Measurements from ENCODE around the gene DISC1. TPM values are rescaled to one million over a fixed set of nuclear protein-coding genes. Genes with fewer than 3 reads are reported as not detected.

The DISC1 gene
- total RNA-seq, 2 donors from 2014 or later, result 4.0 to 8.8 TPM

DNA sequence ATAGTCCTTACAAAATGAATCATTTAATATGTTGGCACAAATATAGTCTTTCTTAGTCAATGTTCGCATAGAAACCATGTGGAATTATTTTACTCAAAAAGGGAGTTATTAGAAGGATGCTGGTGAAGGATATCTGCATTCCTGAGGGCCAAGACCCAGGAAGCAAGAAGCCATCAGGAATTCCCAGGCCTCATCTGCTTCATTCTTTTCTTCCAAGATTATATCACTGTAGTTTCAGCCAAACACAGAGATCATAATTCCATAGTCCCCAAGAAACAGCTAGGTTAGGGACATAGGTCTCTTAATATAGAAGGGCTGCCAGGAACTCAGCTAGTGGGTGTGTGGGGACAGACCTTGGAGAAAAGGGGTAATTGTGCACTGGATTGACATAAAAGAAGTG lies 28.6 kb upstream of the DISC1 start:
- H3K36me3 Mint-ChIP-seq, result no peaks in the 10 kb centered on the region
- H3K4me1 Mint-ChIP-seq (ENCODE audit: low read depth in 2 of 2), result no peaks in the 10 kb centered on the region
- DNase-seq (ENCODE audit: low spot score), result no peak
- H3K9me3 Mint-ChIP-seq, result no peaks in the 10 kb centered on the region
- H3K4me3 Mint-ChIP-seq, result no peak overlapping the region
- no peaks in the 10 kb centered on the region for H3K27me3 Mint-ChIP-seq
- ATAC-seq, result no peak
- H3K27ac Mint-ChIP-seq, result no peak overlapping the region

DNA sequence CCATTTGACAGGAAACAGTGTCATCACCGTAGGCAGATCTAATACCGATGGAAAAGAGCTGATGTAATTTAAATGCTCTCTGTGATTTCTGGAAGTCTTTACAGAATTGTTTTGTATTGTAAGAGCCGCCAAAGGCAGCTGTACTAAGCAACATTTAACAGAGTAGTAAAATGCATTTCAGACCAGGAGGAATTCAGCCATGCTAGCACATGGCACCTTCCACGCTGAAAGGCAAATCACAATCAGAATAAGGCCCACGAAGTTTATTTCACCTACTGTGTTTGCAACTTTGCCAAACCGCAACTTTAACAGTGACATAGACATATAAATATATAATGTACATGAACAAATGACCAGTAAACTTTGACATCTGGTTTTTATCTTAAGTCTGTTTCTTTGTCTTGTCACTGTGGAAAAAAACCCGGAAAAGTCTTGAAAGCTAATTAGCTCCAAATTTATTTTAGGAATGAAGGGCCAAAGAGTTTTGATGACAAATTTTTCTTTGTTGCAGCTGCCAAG lies 26.1 kb upstream of the DISC1 start:
- no peak for DNase-seq (ENCODE audit: low spot score)
- H3K4me3 Mint-ChIP-seq, result no peak overlapping the region
- no peaks in the 10 kb centered on the region for H3K9me3 Mint-ChIP-seq
- no peak for ATAC-seq
- H3K27me3 Mint-ChIP-seq, result no peaks in the 10 kb centered on the region
- no peak overlapping the region for H3K27ac Mint-ChIP-seq
- peaks cover 12 to 14% of the 10 kb centered on the region in 2 donors for H3K4me1 Mint-ChIP-seq (ENCODE audit: low read depth in 2 of 2)
- no peaks in the 10 kb centered on the region for H3K36me3 Mint-ChIP-seq

DNA sequence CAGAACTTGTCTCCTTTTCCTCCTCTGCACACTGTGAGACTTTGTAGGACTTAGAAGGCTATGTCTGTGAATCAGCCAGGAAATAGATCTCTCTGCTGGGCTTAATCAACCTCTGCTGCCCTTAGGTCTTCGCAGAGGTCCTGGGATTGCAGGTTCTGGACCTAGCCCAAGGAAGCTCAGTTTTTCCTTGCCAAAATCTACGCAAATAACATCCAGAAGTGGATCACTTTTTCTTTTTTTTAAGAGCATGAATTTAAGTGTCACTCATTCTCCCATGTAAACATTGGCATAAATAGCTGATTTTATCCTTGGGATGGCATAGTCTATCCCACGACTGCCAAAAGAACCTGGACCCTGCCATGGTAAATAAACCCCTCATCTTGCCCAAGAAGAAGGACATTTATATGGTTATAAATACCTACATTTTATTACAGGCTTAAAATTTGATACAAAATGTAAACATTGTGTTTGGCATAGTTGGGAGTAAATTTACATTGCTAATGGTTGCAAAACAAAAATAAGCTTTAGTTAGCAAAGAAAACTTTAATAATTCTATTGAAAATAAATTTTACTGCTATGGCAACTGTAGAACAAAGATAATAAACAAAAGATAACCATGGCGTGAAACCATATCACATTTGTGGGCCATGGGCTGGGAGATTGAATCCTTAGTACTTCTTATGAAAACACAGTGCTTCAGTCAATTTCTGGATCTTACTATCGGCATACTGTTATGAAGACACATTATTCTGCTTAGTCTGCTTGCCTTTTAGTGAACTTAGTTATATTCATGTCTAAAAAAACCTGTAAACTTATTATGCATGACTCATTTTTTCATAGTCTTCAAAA lies 24.5 kb upstream of the DISC1 start:
- H3K4me3 Mint-ChIP-seq, result no peak overlapping the region
- no peak overlapping the region for H3K27ac Mint-ChIP-seq
- H3K27me3 Mint-ChIP-seq, result no peaks in the 10 kb centered on the region
- peaks cover 15 to 19% of the 10 kb centered on the region in 2 donors for H3K4me1 Mint-ChIP-seq (ENCODE audit: low read depth in 2 of 2)
- no peaks in the 10 kb centered on the region for H3K36me3 Mint-ChIP-seq
- no peak for DNase-seq (ENCODE audit: low spot score)
- H3K9me3 Mint-ChIP-seq, result no peaks in the 10 kb centered on the region
- no peak for ATAC-seq

DNA sequence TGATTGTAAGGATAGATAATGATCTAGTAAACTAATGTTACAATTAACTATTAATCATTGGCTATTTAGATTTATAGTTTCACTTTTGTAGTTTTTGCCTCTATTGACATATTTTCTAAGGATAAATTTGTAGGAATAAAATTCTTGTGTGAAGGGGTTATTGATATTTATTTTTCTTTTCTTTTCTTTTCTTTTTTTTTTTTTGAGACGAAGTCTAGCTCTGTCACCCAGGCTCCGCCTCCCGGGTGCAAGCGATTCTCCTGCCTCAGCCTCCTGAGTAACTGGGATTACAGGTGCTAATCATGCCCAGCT lies 24.0 kb upstream of the DISC1 start:
- DNase-seq (ENCODE audit: low spot score), result no peak
- no peak for ATAC-seq
- Mint-ChIP-seq H3K27ac (no peak overlapping the region), H3K4me1 (ENCODE audit: low read depth in 2 of 2) (peaks cover 18 to 24% of the 10 kb centered on the region in 2 donors), H3K4me3 (no peak overlapping the region), H3K9me3 (no peaks in the 10 kb centered on the region), H3K27me3 (no peaks in the 10 kb centered on the region), H3K36me3 (no peaks in the 10 kb centered on the region)

DNA sequence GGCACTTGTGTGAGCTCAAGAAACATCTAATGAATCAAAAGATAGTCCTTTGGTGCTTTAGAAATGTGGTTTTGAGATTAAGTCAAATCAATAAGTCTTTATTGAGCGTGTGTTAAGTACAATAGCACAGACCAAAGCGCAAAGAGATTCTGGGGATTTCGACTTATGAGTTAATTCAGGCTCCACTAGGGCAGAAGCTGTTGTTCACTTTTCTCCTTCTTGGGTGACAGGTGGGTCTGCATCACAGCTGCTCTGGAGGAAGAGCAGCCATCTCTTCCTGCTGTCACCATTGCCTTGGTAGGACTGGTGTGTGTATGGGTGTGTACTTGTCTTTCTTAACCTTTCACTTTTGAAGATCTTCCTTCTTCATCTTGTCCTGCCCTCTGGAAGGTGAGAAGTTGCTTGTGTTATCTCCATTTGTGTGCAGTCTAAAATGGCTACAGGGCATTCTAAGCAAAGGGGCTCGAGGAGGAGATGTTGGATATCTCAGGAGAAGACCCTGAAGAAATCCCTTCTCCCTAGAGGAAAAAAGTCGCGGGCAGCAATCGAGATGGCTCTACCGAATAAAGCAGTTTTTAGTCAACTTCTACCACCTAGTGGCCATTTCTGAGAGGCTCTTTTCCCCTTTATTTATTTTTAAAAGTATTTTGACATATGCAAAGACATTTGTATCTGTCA lies 22.9 kb upstream of the DISC1 start:
- Mint-ChIP-seq H3K27ac (peak overlapping the region; percentile 69 to 80), H3K4me1 (ENCODE audit: low read depth in 2 of 2) (peaks cover 18 to 24% of the 10 kb centered on the region in 2 donors), H3K9me3 (no peaks in the 10 kb centered on the region), H3K27me3 (no peaks in the 10 kb centered on the region), H3K36me3 (no peaks in the 10 kb centered on the region), H3K4me3 (peak overlapping the region; percentile 80)
- ATAC-seq (peak; percentile 75 to 77), DNase-seq (ENCODE audit: low spot score) (no peak)

DNA sequence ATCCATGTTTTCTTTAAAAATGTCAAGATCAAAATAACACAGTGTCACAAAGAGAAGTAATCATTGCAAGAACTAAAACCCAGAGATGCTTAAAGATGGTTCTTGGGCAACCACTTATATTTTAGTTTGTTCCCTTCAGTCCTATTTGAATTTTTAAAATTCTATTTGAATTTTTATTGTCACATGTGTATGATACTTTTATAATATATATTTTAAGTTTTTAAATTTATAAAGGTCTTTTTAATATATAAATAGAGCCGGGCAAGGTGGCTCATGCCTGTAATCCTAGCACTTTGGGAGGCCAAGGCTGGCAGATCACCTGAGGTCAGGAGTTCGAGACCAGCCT lies 22.3 kb upstream of the DISC1 start:
- H3K4me3 Mint-ChIP-seq, result peak overlapping the region; percentile 80
- ATAC-seq (no peak), DNase-seq (ENCODE audit: low spot score) (no peak)
- H3K9me3 Mint-ChIP-seq, result no peaks in the 10 kb centered on the region
- peaks cover 18 to 24% of the 10 kb centered on the region in 2 donors for H3K4me1 Mint-ChIP-seq (ENCODE audit: low read depth in 2 of 2)
- no peaks in the 10 kb centered on the region for H3K27me3 Mint-ChIP-seq
- no peaks in the 10 kb centered on the region for H3K36me3 Mint-ChIP-seq
- H3K27ac Mint-ChIP-seq, result peak overlapping the region; percentile 69 to 80

DNA sequence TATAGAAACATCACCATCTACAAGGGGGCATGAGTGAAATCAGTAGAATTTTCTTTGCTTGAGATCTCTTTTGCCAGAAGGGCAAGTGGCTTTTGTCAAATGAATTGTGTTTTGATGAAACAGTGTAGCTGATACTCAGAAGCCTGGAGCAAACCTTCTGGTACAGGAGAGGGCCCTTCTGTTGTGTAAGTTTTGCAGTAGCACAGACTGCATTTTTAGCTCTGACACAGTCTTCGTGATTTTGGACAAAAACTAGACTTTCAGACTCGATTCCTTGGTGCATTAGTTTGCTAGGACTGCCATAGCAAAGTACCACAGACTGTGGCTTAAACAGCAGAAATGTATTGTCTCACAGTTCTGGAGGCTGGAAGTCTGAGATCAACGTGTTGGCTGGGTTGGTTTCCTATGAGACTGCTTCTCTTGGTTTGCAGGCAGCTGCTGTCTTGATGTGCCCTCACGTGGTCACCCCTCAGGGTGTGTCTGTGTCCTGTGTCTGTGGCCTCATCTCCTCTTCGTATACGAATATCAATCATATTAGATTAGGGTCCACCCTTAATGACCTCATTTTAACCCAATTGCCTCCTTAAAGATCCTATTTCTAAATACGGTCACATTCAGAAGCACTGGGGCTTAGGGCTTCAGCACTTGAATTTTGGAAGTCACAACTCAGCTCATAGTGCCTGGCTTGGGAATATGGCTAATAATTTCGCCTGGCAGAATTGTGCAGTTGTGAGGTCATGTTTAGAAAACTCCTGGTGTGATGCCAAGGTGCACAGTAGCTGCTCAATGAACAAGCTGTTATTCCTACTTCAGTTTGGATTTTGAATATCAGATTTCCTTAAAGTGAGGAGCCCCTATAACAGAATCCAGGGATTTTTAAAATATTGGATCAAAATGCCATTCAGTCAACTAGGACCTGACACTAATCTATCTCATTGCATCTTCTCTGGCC lies 21.2 kb upstream of the DISC1 start:
- no peak for ATAC-seq

DNA sequence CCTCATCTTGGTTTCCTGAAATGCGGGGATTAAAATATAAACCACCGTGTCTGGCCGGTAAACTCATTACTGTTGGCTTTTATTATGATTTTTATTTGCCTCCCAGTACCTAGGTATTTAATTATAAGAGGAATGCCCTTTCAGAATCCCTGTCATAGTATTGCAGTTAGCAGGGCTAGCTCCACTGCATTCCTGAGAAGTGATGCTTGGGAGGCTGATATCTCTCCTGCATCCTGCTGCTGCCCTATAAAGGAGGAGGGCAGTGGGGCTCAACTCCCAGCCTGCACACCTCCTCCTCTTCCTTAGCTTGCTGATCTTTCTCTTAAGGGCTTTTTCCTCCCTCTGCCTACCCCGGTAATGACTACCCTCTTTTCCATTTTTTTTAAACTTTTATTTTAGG lies 19.9 kb upstream of the DISC1 start:
- Mint-ChIP-seq H3K9me3 (no peaks in the 10 kb centered on the region), H3K4me1 (ENCODE audit: low read depth in 2 of 2) (peaks cover 29 to 37% of the 10 kb centered on the region in 2 donors), H3K36me3 (peaks cover 12% of the 10 kb centered on the region), H3K4me3 (no peak overlapping the region), H3K27me3 (no peaks in the 10 kb centered on the region), H3K27ac (no peak overlapping the region)
- ATAC-seq, result no peak
- DNase-seq (ENCODE audit: low spot score), result no peak

More for the DNA sequence above, 21.2 kb upstream of the DISC1 start:
- H3K27ac Mint-ChIP-seq, result peak overlapping the region in 1 of 2 donors; percentile 28
- H3K4me3 Mint-ChIP-seq, result peak overlapping the region; percentile 6
- H3K9me3 Mint-ChIP-seq, result no peaks in the 10 kb centered on the region
- peaks cover 18 to 24% of the 10 kb centered on the region in 2 donors for H3K4me1 Mint-ChIP-seq (ENCODE audit: low read depth in 2 of 2)
- no peaks in the 10 kb centered on the region for H3K27me3 Mint-ChIP-seq
- no peak for DNase-seq (ENCODE audit: low spot score)
- H3K36me3 Mint-ChIP-seq, result no peaks in the 10 kb centered on the region

DNA sequence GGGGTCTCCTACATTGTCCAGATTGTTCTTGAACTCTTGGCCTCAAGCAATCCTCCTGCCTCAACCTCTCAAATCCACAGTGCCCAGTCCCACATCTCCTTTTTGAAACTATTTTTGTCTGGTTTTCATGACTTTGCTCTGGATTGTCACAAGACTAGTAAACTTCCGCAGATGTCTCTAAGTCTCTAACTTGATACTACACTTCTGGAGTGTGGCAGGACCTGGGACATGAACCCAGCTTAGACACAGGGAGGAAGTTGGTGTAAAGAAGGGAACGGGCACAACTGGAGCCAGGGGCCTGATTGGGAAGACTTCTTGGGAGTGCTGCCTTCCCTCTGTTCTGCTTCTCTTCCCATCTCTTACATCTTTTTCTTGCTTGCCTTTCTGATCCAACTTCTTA lies 16.2 kb upstream of the DISC1 start:
- H3K36me3 Mint-ChIP-seq, result peaks cover 27% of the 10 kb centered on the region
- ATAC-seq, result no peak
- peaks cover 3% of the 10 kb centered on the region for H3K9me3 Mint-ChIP-seq
- no peak for DNase-seq (ENCODE audit: low spot score)
- no peaks in the 10 kb centered on the region for H3K27me3 Mint-ChIP-seq
- H3K27ac Mint-ChIP-seq, result peak overlapping the region; percentile 81 to 82
- H3K4me1 Mint-ChIP-seq (ENCODE audit: low read depth in 2 of 2), result peaks cover 51 to 57% of the 10 kb centered on the region in 2 donors
- H3K4me3 Mint-ChIP-seq, result no peak overlapping the region

DNA sequence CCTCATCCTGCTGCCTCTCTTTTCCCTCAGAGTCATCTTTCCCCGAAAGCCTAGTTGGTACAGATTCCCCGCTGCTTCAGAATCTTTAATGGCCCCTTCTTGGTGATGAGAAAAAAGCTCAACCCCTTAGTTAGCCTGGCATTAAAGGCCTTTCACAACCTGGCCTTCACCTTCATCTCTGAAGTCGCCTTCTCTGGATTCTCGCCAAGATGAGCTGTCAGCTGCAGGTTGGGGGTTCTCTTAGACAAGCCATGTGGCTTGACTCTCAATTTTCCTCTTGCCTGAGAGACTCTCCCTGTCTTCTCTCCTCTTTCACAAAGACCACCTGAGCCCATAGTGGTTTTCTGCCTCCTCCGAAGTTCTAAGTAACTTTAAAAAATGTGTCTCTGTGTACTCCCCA lies 15.5 kb upstream of the DISC1 start:
- H3K4me3 Mint-ChIP-seq, result peak overlapping the region; percentile 73
- peaks cover 3% of the 10 kb centered on the region for H3K9me3 Mint-ChIP-seq
- H3K36me3 Mint-ChIP-seq, result peaks cover 27% of the 10 kb centered on the region
- no peaks in the 10 kb centered on the region for H3K27me3 Mint-ChIP-seq
- H3K4me1 Mint-ChIP-seq (ENCODE audit: low read depth in 2 of 2), result peaks cover 48 to 56% of the 10 kb centered on the region in 2 donors
- peak overlapping the region; percentile 81 to 82 for H3K27ac Mint-ChIP-seq
- DNase-seq (ENCODE audit: low spot score) (no peak), ATAC-seq (no peak)

DNA sequence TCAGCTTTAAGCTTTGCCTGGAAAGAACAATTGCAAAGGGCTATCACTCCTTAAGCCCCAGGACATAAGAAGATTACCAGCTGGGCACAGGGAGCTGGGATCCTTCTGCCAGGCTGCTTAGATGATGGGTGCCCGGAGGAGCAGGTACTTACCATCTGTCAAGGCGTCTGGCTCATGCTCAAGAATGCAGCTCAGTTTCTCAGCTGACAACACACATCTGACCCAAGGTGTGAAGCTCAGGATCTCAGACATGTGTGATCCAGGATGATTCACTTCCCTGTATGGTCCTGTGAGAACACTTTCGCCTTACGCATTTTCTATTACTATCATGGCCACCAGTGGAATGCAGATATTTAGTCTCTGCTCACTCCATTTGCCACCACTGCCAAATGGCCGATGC lies 14.7 kb upstream of the DISC1 start:
- Mint-ChIP-seq H3K27ac (peak overlapping the region; percentile 81 to 82), H3K36me3 (peaks cover 31% of the 10 kb centered on the region), H3K27me3 (no peaks in the 10 kb centered on the region), H3K4me1 (ENCODE audit: low read depth in 2 of 2) (peaks cover 49 to 53% of the 10 kb centered on the region in 2 donors), H3K4me3 (peak overlapping the region; percentile 73), H3K9me3 (peaks cover 3% of the 10 kb centered on the region)
- DNase-seq (ENCODE audit: low spot score), result no peak
- ATAC-seq, result peak; percentile 80 to 81

DNA sequence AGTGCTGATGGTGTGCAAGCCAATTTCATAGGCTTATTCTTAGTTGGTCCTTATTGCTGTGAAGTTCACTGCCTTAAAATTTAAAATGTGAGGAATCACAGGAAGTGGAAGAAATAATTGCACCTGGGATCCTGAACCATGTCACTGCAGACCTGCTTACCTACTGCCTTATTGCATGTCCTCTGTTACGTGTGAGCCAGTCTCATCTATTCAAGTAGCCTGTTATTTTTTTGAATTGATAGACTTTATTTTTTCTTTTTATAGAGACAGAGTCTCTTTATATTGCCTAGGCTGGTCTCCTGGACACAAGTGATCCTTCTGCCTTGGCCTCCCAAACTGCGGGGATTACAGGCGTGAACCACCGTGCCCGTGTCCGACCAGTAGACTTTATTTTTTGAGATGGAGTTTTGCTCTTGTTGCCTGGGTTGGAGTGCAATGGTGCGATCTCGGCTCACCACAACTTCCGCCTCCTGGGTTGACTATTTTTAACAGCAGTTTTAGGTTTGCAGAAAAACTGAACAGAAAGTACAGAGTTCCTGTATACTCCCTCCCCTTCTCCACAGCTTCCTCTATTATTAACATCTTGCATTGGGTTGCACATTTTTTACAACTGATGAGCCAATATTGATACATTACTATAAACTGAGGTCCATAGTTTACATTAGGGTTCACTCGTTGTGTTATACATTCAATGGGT lies 14.0 kb upstream of the DISC1 start:
- ATAC-seq (peak; percentile 88 to 93), DNase-seq (ENCODE audit: low spot score) (peak; percentile 79)
- no peaks in the 10 kb centered on the region for H3K27me3 Mint-ChIP-seq
- H3K27ac Mint-ChIP-seq, result peak overlapping the region; percentile 81 to 82
- H3K4me1 Mint-ChIP-seq (ENCODE audit: low read depth in 2 of 2), result peaks cover 47% of the 10 kb centered on the region in 2 donors
- peak overlapping the region; percentile 73 for H3K4me3 Mint-ChIP-seq
- peaks cover 3% of the 10 kb centered on the region for H3K9me3 Mint-ChIP-seq
- H3K36me3 Mint-ChIP-seq, result peaks cover 31% of the 10 kb centered on the region

All from natural killer cell treated with Interleukin-12 subunit alpha and Interleukin-12 subunit beta and Interleukin-15 and Interleukin-18, amount 100 ng/mL, for 72 hours (primary cell).